SJCRH30 (cell line): ENCODE measurements around the gene RPAIN. TPM values are rescaled to one million over a fixed set of nuclear protein-coding genes. Genes with fewer than 3 reads are reported as not detected.

Experiments used
- total RNA-seq: library from RNA; depleted of rRNA; stranded (reverse); fragments of >200 nt; shearing (Covaris generic); gene quantifications from 2 replicates; pipeline ENCODE4 v1.2.3, GENCODE V29; 2014; rRNA removed

RPAIN gene
- total RNA-seq, 1 experiment from 2014 or later: 40.1 TPM

Other genes with a start within 250 kb of the RPAIN start
- 10.6 and 12.8 TPM in 2 replicates for gene ZNF594, start 228.3 kb upstream of the RPAIN start, total RNA-seq
- not detected in 2 replicates for gene SCIMP, start 185.3 kb upstream of the RPAIN start, total RNA-seq
- 26.8 and 28.9 TPM in 2 replicates for gene RABEP1, start 137.9 kb upstream of the RPAIN start, total RNA-seq
- 123 and 136 TPM in 2 replicates for gene NUP88, start 520 bp upstream of the RPAIN start, total RNA-seq
- gene C1QBP, start 19.0 kb downstream of the RPAIN start, total RNA-seq: 221 and 238 TPM in 2 replicates
- gene DHX33, start 48.8 kb downstream of the RPAIN start, total RNA-seq: 13.3 and 15.2 TPM in 2 replicates
- 36.7 and 53.3 TPM in 2 replicates for gene DERL2, start 66.0 kb downstream of the RPAIN start, total RNA-seq
- gene MIS12, start 66.4 kb downstream of the RPAIN start, total RNA-seq: 21.4 and 27.2 TPM in 2 replicates
- 19.1 and 20.4 TPM in 2 replicates for gene NLRP1, start 164.3 kb downstream of the RPAIN start, total RNA-seq